NB4 (cell line): Measurements from ENCODE around the gene CLEC16A.

Experiments used
- CTCF ChIP-seq: IDR thresholded peaks from one replicate; pipeline ENCODE4 v1.5.1; 2012; ENCODE audit warnings: low read depth, low read length
- POLR2A ChIP-seq: IDR thresholded peaks from 2 replicates; pipeline ENCODE4 v1.6.1; 2011; ENCODE audit warnings: mild to moderate bottlenecking; ENCODE audit not compliant: insufficient read length; ENCODE audit errors: extremely low read depth

- no peak for TF ChIP-seq CTCF
- no peak for TF ChIP-seq POLR2A
These were observed 21.8 kb downstream of the CLEC16A start for GRCh38 chr16:10966129-10966528.
